HG03045 (cell line): Measurements from ENCODE around the gene NKX6-2.
"Not testable (repeated sequence)": the region's sequence is repeated elsewhere in the genome, so short reads cannot be mapped to it uniquely, and the experiment has no call there.

Experiments used
- ATAC-seq: cut with Tn5 transposase; IDR thresholded peaks from one replicate; pipeline ENCODE4 v1.9.1; 2021; ENCODE audit warnings: mild to moderate bottlenecking, moderate library complexity; ENCODE audit not compliant: unreplicated experiment

NKX6-2 gene

GRCh38 chr10:132783940-132784865 lies 1.7 kb downstream of the NKX6-2 start:
- ATAC-seq, result no peak

- no peak for ATAC-seq
Observed at GRCh38 chr10:132783165-132783939, 2.6 kb downstream of the NKX6-2 start.

GRCh38 chr10:132781556-132781955 lies 4.4 kb downstream of the NKX6-2 start:
- no peak for ATAC-seq

- no peak for ATAC-seq
Observed at GRCh38 chr10:132780356-132780755, 5.6 kb downstream of the NKX6-2 start.

- no peak for ATAC-seq
Observed at GRCh38 chr10:132779549-132780294, 6.2 kb downstream of the NKX6-2 start.

- no peak for ATAC-seq
Observed at GRCh38 chr10:132777441-132777840, 8.5 kb downstream of the NKX6-2 start.

GRCh38 chr10:132776821-132777220 lies 9.1 kb downstream of the NKX6-2 start:
- ATAC-seq, result no peak

- ATAC-seq, result no peak
Observed at GRCh38 chr10:132776186-132776585, 9.8 kb downstream of the NKX6-2 start.

- no peak for ATAC-seq
Observed at GRCh38 chr10:132774902-132775863, 10.8 kb downstream of the NKX6-2 start.

GRCh38 chr10:132774181-132774901 lies 11.6 kb downstream of the NKX6-2 start:
- ATAC-seq, result no peak

GRCh38 chr10:132772816-132773215 lies 13.1 kb downstream of the NKX6-2 start:
- not testable (repeated sequence) for ATAC-seq

GRCh38 chr10:132770061-132771021 lies 15.6 kb downstream of the NKX6-2 start:
- ATAC-seq, result no peak

- no peak for ATAC-seq
Observed at GRCh38 chr10:132768346-132769248, 17.4 kb downstream of the NKX6-2 start.

GRCh38 chr10:132766291-132766690 lies 19.7 kb downstream of the NKX6-2 start:
- ATAC-seq, result no peak

GRCh38 chr10:132765435-132765834 lies 20.5 kb downstream of the NKX6-2 start:
- ATAC-seq, result no peak

- ATAC-seq, result no peak
Observed at GRCh38 chr10:132764108-132764507, 21.8 kb downstream of the NKX6-2 start.

- ATAC-seq, result no peak
Observed at GRCh38 chr10:132763545-132763944, 22.4 kb downstream of the NKX6-2 start.
